ENCODE measurements around the gene PHAF1. TPM values are rescaled to one million over a fixed set of nuclear protein-coding genes. Genes with fewer than 3 reads are reported as not detected.

PHAF1 gene
- total and polyA plus RNA-seq, 2 of the 13 experiments (the other 11 are each of a cell fraction or from before 2014, with no cell fraction given), result 48.3 to 174 TPM

GRCh38 chr16:67150833-67151396 lies 41.2 kb downstream of the PHAF1 start, which contains the start of gene B3GNT9 (continued):
- TF ChIP-seq GATAD2A (CRISPR knock-in tag; IDR thresholded peaks at IDR 0.05), result no peak
- TF ChIP-seq MED13 (CRISPR knock-in tag; IDR thresholded peaks at IDR 0.05), result 0 out of 2 replicates have a peak, but pooled peaks have one; percentile 48
- TF ChIP-seq RAD51 (IDR thresholded peaks at IDR 0.05; ENCODE audit: borderline replicate concordance), result peak; percentile 72
- no peak for TF ChIP-seq AFF4 (CRISPR knock-in tag; IDR thresholded peaks at IDR 0.05)
- peak; percentile 65; the same call in 1 of the 2 replicates for TF ChIP-seq THAP8 (CRISPR knock-in tag; IDR thresholded peaks at IDR 0.05; ENCODE audit: borderline replicate concordance)
- no peak for TF ChIP-seq SOX13 (IDR thresholded peaks at IDR 0.05)
- TF ChIP-seq SOX13 (CRISPR knock-in tag; conservative IDR thresholded peaks at IDR 0.05 in 1 of 2, IDR thresholded peaks at IDR 0.05 in 1 of 2), result 0 out of 4 replicates have a peak, but pooled peaks of 1 of the 2 experiments have one; percentile 21
- TF ChIP-seq ZNF530 (CRISPR knock-in tag; IDR thresholded peaks at IDR 0.05; ENCODE audit: low read depth), result no peak
- TF ChIP-seq ZNF709 (CRISPR knock-in tag; IDR thresholded peaks at IDR 0.05), result no peak
- 0 out of 2 replicates have a peak, but pooled peaks have one; percentile 41 for TF ChIP-seq ZNF274 (CRISPR knock-in tag; IDR thresholded peaks at IDR 0.05)
- TF ChIP-seq ZNF335 (CRISPR knock-in tag; IDR thresholded peaks at IDR 0.05), result no peak
- TF ChIP-seq ZEB1 (IDR thresholded peaks at IDR 0.05; ENCODE audit: insufficient replicate concordance, low read depth), result no peak
- TF ChIP-seq RORA (CRISPR knock-in tag; IDR thresholded peaks at IDR 0.05), result no peak
- no peak for TF ChIP-seq RARA (CRISPR knock-in tag; IDR thresholded peaks at IDR 0.05)
- 0 out of 2 replicates have a peak, but pooled peaks have one; percentile 35 for TF ChIP-seq NCOA5 (CRISPR knock-in tag; IDR thresholded peaks at IDR 0.05)
- TF ChIP-seq MXD1 (CRISPR knock-in tag; IDR thresholded peaks at IDR 0.05), result peak; percentile 81
- TF ChIP-seq TGIF2 (CRISPR knock-in tag; IDR thresholded peaks at IDR 0.05), result peak; percentile 41; the same call in 1 of the 2 replicates
- TF ChIP-seq TEAD3 (CRISPR knock-in tag; optimal IDR thresholded peaks at IDR 0.05; ENCODE audit: borderline replicate concordance), result peak; percentile 8
- TF ChIP-seq ZNF841 (CRISPR knock-in tag; IDR thresholded peaks at IDR 0.05; ENCODE audit: borderline replicate concordance), result no peak
- no peak; the same call in 1 of the 2 replicates for TF ChIP-seq KDM5B (CRISPR knock-in tag; IDR thresholded peaks at IDR 0.05; ENCODE audit: borderline replicate concordance)
- TF ChIP-seq SMAD3 (CRISPR knock-in tag; IDR thresholded peaks at IDR 0.05), result no peak
- no peak for TF ChIP-seq NR2F6 (IDR thresholded peaks at IDR 0.05)
- no peak for TF ChIP-seq NR2F6 (CRISPR knock-in tag; IDR thresholded peaks at IDR 0.05)
- no peak for TF ChIP-seq ZNF615 (CRISPR knock-in tag; IDR thresholded peaks at IDR 0.05; ENCODE audit: borderline replicate concordance)
- peak; percentile 73; the same call in 1 of the 2 replicates for TF ChIP-seq ZNF879 (CRISPR knock-in tag; IDR thresholded peaks at IDR 0.05)
- TF ChIP-seq ZNF607 (CRISPR knock-in tag; IDR thresholded peaks at IDR 0.05; ENCODE audit: borderline replicate concordance), result peak; percentile 84
- peak; percentile 67; the same call in 1 of the 2 replicates for TF ChIP-seq IRF9 (CRISPR knock-in tag; IDR thresholded peaks at IDR 0.05; ENCODE audit: borderline replicate concordance)

All from HepG2 (cell line).